Islet precursor cell (in vitro differentiated cells): ENCODE measurements around the gene GLI1.

Experiments used
- DNase-seq: peaks from one replicate; pipeline ENCODE4 v3.0.0-alpha.2; 2018

Gene GLI1

GRCh38 chr12:57461917-57462250, 2.3 kb downstream of the GLI1 start:
- DNase-seq: no peak

DNA sequence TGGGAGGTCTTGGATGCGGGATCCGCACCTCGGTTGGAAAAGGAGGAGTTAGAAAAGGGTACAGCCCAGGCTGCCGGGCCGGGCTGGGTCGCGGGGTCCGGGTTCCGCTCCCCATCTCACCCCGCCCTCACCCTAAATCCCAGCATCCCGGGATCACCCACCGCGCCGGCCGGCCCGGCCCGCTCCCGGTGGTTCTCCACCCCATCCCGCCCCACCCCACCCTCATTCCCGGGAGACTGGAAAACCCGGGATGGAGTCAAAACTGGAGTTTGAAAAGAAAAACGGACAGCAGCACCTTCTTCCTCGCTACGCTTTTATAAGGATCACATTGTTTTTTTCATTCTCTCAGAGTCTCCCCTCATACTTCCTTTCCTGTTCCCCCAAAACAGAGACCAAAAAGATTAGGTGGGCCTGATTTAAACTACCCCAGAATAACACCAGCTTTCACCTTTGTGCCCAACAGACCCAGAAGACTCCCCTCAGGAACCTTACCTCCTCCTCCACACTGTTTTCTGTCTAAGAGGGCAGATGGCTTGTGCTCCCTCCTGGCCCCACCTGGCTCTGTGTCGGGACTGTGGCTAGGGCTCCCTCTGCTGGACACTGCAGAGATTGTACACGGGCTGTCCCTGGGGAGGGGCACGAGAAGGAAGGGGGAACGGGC, 2.8 kb downstream of the GLI1 start:
- DNase-seq: peak; percentile 99

DNA sequence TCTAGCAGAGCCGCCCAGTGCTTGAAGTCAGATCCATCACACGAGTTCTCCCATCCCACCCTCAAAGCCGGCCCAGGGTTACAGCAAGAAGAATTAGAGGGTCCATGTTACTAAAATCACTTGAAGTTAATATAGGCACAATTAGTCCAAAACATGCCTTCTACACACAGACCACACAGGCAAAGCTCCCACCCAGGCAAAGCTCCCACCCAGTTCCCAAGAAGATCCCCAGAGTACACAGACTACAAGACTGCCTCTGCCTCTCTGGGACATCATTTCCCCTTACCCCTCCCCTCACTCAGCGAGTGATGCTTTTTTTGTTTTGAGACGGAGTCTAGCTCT, 3.3 kb downstream of the GLI1 start:
- DNase-seq: no peak

GRCh38 chr12:57464569-57464968, 5.0 kb downstream of the GLI1 start:
- DNase-seq: no peak

DNA sequence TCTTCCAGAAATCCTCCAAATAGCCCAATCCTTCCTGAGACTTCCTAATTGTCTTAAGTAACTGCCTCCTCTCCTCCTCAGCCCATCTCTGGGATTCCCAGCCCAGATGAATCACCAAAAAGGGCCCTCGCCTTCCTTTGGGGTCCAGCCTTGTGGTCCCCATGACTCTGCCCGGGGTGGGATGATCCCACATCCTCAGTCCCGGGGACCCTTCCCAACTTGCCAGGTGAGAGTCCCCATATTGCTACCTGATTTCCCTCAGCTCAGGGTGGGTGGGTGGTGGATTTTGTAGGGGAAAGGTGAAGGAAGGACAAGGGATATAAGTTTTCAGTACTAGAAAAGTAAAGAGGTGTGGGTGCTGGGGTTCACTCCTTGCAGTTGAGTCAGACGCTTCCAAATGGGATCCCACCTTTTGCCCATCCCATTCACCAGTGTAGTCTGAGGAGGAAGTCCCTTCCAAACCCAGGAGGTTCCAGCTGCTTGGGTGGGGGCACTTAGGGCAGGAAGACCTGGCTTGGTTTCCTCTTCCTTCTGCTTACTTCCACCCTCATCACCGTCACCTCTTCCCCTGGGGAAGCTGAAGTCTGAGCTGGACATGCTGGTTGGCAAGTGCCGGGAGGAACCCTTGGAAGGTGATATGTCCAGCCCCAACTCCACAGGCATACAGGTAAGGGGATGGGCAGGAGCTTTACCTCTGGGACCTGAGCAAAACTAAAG, 5.6 kb downstream of the GLI1 start:
- DNase-seq: no peak

GRCh38 chr12:57465747-57466505, 6.3 kb downstream of the GLI1 start:
- DNase-seq: no peak

DNA sequence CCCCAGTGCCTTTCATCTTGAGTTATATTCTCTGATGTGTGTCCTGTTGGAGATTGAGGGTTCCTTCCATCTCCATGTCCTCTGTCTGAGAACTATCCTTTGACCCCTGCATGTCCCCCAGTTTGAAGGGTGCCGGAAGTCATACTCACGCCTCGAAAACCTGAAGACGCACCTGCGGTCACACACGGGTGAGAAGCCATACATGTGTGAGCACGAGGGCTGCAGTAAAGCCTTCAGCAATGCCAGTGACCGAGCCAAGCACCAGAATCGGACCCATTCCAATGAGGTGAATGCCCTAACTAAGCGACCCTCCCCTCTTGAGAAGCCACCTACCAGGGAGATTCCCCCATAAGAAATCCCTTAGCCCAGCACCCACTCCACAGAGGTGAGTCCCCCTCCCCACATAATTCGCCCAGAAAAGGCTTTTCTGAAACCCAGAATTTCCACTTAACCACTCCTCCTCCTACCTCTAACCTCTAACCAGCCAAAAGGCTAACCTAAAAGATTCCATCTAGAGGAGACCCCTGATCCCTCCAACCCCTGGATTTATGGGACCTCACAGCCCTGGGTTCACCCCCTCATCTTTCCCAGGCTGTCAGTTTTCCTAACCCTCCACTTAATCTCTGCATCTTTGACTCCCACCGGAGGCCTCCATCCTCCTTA, 7.8 kb downstream of the GLI1 start:
- DNase-seq: no peak

DNA sequence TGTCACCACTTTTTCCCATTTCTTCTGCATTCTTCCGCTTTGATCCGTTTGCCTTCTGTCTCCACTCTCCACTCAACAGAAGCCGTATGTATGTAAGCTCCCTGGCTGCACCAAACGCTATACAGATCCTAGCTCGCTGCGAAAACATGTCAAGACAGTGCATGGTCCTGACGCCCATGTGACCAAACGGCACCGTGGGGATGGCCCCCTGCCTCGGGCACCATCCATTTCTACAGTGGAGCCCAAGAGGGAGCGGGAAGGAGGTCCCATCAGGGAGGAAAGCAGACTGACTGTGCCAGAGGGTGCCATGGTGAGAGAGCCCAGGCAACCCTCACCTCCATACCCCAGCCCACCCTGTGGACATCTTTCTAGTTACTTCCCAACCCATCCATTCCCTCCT, 8.3 kb downstream of the GLI1 start:
- DNase-seq: no peak

DNA sequence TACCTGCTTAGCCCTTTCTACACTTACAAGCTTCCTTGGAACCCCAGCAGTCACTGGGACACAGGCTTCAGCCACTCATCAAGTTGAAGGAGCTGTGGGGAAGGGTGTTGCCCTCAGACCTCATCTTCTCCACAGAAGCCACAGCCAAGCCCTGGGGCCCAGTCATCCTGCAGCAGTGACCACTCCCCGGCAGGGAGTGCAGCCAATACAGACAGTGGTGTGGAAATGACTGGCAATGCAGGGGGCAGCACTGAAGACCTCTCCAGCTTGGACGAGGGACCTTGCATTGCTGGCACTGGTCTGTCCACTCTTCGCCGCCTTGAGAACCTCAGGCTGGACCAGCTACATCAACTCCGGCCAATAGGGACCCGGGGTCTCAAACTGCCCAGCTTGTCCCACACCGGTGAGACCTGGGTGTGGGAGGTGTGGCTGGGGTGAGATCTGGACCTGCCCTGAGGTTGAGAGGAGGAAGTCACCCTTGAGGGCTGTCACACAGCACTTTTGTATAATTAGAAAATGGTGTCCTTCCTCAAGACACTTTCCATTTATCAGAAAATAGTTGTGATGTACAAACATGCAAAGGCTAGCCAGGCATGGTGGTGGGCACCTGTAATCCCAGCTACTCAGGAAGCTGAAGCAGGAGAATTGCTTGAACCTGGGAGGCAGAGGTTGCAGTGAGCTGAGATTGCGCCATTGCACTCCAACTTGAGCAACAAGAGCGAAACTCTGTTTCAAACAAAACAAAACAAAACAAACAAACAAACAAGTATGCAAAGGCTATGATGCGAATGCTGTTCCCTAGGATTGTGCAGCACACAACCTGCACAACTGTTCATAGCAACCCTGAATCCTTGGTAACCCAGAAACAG, 9.9 kb downstream of the GLI1 start:
- DNase-seq: no peak

- no peak for DNase-seq
Observed at GRCh38 chr12:57470286-57470969, 10.8 kb downstream of the GLI1 start.

DNA sequence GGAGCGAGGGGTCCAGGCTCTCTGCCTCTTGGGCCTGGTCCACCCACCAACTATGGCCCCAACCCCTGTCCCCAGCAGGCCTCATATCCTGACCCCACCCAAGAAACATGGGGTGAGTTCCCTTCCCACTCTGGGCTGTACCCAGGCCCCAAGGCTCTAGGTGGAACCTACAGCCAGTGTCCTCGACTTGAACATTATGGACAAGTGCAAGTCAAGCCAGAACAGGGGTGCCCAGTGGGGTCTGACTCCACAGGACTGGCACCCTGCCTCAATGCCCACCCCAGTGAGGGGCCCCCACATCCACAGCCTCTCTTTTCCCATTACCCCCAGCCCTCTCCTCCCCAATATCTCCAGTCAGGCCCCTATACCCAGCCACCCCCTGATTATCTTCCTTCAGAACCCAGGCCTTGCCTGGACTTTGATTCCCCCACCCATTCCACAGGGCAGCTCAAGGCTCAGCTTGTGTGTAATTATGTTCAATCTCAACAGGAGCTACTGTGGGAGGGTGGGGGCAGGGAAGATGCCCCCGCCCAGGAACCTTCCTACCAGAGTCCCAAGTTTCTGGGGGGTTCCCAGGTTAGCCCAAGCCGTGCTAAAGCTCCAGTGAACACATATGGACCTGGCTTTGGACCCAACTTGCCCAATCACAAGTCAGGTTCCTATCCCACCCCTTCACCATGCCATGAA, 11.5 kb downstream of the GLI1 start:
- no peak for DNase-seq

GRCh38 chr12:57471661-57472060, 12.1 kb downstream of the GLI1 start:
- DNase-seq: no peak

- DNase-seq: no peak
Observed at GRCh38 chr12:57472391-57472790, 12.8 kb downstream of the GLI1 start.

GRCh38 chr12:57473392-57473791, 13.8 kb downstream of the GLI1 start:
- DNase-seq: no peak

- DNase-seq: no peak
Observed at GRCh38 chr12:57473886-57474285, 14.3 kb downstream of the GLI1 start.

DNA sequence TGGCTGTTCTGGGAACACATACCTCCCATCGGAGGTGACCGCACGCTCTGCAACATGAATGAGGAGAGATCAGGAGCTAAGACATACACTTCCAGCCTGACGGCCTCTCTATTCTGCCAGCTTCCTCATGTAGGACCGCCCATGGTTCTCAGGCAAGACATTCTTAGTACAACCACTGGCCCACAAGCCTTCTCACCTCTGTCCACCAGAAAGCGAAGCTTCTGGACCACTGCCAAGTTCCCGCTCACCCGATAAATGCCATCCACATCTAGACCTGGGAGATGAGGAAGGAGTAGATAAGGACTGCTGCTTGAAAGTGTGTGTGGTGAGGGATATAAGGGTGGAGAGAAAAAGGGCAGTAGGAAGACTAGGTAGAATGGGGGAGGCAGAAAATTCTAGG, 14.8 kb downstream of the GLI1 start:
- no peak for DNase-seq

GRCh38 chr12:57474862-57475261, 15.3 kb downstream of the GLI1 start:
- no peak for DNase-seq

DNA sequence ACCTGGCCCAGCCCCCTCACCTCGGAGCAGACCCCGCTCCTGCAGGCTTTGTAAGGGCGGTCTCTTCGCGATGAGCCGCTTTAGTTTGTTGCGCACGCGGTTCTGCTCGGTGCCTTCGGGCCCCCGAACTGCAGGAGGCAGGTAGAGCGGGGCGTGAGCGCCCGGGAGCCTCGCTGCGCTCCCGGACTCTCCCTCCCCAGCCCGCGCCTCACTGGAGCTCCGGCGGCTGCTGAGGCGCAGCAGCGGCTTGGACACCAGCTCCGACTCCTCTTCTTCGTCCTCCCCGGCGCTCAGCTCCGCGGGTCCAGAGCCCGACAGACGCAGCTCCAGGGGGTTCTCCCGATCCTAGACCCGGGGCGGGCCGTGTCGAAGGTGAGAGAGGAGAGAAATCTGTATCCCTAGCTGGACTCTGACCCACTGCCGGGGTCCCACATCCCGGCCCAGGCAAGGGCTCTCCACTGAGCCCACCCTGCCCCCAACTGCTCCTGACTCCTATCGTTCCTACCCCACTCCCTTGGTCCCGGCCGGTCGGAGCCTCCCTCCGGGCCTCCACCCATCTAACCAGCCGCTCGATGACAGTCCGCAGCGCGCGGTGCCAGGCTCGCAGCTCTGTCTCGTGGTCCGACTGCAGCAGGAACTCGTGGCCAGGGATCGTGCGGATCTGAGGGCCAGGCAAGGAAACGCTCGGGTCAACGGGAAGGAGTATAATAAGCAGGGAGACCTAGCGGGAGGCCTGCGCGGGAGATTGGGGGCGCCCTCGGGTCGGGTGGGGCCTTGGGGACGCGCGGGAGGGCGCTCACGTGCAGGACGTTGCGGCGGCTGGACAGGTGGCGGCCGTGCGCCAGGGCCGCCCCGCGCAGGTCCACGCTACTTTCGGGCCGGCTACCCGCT, 15.9 kb downstream of the GLI1 start:
- DNase-seq: peak; percentile 76

DNA sequence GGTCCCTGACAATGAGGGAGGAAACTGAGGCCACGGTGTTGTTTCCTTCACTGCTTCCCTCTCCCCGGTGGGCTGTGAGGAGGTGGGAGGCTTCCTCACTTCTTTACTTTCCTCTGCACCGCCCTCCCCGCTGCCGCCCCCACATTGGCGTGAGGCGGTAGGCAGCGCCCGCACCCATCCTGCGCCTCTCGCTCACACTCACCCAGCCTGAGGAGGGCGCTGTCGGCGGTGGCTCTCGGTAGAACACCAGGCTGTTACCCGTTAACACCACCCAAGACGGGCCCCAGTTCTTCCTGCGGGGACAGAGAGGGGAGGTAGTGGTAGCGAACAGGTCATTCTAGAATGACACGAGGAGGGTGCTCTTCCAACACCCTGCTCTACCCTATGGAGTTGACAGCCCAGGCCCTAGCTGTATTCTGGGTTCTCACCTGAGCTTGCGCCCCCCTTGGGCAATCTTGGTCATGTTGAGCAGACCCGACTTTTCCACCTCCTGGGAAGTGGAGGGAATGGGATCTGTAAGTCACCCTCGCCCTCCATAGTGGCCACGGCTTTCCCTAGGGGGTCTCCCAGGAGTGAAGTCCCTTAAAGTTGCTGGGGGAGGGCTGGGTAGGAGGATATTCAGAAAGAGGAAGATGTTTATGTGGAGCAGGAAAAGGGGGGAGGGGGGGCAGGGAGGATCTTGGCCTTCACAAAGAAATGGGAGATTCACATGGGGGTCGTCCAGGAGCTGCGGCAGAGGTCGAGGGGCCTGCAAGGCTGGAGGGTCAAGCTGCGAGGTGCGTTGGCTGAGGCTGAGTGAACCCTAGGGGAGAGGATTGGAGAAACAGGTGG, 16.8 kb downstream of the GLI1 start:
- no peak for DNase-seq
